Vagina (tissue), 2 donors: Measurements from ENCODE around the gene AACS. TPM values are rescaled to one million over a fixed set of nuclear protein-coding genes. Genes with fewer than 3 reads are reported as not detected.

Experiments used
- DNase-seq, 2 donors: peaks; one replicate each; pipeline ENCODE4 v3.0.0-alpha.2; 2017; ENCODE audit errors: extremely low spot score in 2 of 2
- H3K27ac ChIP-seq: fragments of 200-600 bp; sonication (generic); one replicate; pipeline ENCODE4 v1.5.1; 2019
- H3K27me3 ChIP-seq: fragments of 200-600 bp; sonication (generic); one replicate; pipeline ENCODE4 v1.5.1; 2019
- H3K36me3 ChIP-seq, 2 donors: fragments of 200-600 bp; sonication (generic); one replicate each; pipeline ENCODE4 v1.5.1; 2017 to 2019
- H3K4me1 ChIP-seq: fragments of 200-600 bp; sonication (generic); one replicate; pipeline ENCODE4 v1.5.1; 2019
- H3K4me3 ChIP-seq, 2 donors: fragments of 200-600 bp; sonication (generic); 1 replicate in 1 of 2; 2 replicates in 1 of 2; pipeline ENCODE4 v1.5.1; 2016 to 2019
- H3K9me3 ChIP-seq: fragments of 200-600 bp; sonication (generic); one replicate; pipeline ENCODE4 v1.5.1; 2019
- POLR2A ChIP-seq, 2 donors: fragments of 450-650 bp; IDR thresholded peaks; one replicate each; pipeline ENCODE4 v1.6.1; 2017; ENCODE audit warnings: antibody characterized with exemption in 2 of 2, mild to moderate bottlenecking in 2 of 2, moderate library complexity in 2 of 2
- POLR2AphosphoS5 ChIP-seq, 2 donors: sonication (generic); formaldehyde crosslinking; IDR thresholded peaks; one replicate each; pipeline ENCODE4 v1.9.0; 2017; ENCODE audit warnings: antibody characterized with exemption in 2 of 2, mild to moderate bottlenecking in 2 of 2, low read depth in 1 of 2; ENCODE audit not compliant: insufficient read depth in 1 of 2
- intact Hi-C: fragments of 100-400 bp; cut with DNase I; formaldehyde crosslinking; loops from one replicate; pipeline ENCODE4 v1.15.1; 2023
- total RNA-seq: library from RNA; depleted of rRNA; stranded (reverse); fragments of >200 nt; gene quantifications from one replicate; pipeline ENCODE4 v1.2.3, GENCODE V29; 2016
- TF ChIP-seq, protein P1 (sequence below), 3 experiments: fragments of 450-650 bp in 2 of 3; fragments of 200-600 bp in 1 of 3; sonication (generic) in 1 of 3; IDR thresholded peaks; one replicate each; pipeline ENCODE4 v1.5.1; 2017 to 2019; ENCODE audit warnings: antibody characterized with exemption in 3 of 3, mild to moderate bottlenecking in 2 of 3, moderate library complexity in 2 of 3

Gene AACS
- total RNA-seq, 1 donor from 2014 or later: 22.3 TPM

DNA sequence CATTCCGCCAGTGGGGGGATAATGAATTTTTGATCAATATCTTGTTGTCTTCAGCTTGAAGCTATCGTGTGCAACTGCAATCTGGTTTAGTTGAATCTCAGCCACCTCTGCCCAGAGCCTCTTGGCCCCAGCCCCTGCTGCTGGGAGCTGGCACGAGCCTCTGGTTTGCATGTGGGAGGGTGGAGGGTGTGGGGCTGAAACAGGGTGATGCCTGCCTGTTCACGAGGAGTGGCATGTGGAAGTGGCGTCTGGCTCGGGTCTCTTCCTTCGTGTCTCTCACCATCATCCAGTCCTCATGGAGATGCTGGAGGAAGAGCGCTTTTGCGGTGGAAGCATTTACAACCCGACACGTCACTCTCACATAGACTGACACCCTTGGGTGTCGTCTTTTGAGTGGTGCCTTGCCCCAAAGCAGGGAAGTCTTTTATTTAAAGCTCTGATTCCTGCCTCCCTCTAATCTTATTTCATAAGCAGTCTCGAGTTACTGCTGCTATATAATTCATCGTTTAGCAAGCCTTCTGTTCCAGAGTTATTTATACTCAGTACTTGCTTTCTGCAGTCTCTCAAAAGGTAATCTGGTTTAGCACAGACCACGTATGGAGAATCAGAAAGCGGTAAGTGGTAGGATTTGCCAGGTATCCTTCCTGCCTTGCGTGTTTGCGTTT lies 64.5 kb downstream of the AACS start:
- Histone ChIP-seq H3K9me3 (no peaks in the 10 kb centered on the region), H3K4me3 (no peak overlapping the region), H3K27ac (no peak overlapping the region), H3K4me1 (no peaks in the 10 kb centered on the region), H3K36me3 (no peaks in the 10 kb centered on the region), H3K27me3 (no peaks in the 10 kb centered on the region)
- TF ChIP-seq POLR2A (IDR thresholded peaks at IDR 0.05) (no peak), POLR2AphosphoS5 (IDR thresholded peaks at IDR 0.05; ENCODE audit: insufficient read depth in 1 of 2, low read depth in 1 of 2) (no peak)
- no peak for DNase-seq
- intact Hi-C loops: no loop called here

GRCh38 chr12:125131958-125132357 lies 66.7 kb downstream of the AACS start:
- Histone ChIP-seq H3K27me3 (no peaks in the 10 kb centered on the region), H3K9me3 (no peaks in the 10 kb centered on the region), H3K4me3 (no peak overlapping the region), H3K4me1 (no peaks in the 10 kb centered on the region), H3K36me3 (peaks cover 0 to 10% of the 10 kb centered on the region in 2 donors), H3K27ac (no peak overlapping the region)
- TF ChIP-seq POLR2A (IDR thresholded peaks at IDR 0.05) (no peak), POLR2AphosphoS5 (IDR thresholded peaks at IDR 0.05; ENCODE audit: insufficient read depth in 1 of 2, low read depth in 1 of 2) (no peak)
- TF ChIP-seq, protein P1, sequence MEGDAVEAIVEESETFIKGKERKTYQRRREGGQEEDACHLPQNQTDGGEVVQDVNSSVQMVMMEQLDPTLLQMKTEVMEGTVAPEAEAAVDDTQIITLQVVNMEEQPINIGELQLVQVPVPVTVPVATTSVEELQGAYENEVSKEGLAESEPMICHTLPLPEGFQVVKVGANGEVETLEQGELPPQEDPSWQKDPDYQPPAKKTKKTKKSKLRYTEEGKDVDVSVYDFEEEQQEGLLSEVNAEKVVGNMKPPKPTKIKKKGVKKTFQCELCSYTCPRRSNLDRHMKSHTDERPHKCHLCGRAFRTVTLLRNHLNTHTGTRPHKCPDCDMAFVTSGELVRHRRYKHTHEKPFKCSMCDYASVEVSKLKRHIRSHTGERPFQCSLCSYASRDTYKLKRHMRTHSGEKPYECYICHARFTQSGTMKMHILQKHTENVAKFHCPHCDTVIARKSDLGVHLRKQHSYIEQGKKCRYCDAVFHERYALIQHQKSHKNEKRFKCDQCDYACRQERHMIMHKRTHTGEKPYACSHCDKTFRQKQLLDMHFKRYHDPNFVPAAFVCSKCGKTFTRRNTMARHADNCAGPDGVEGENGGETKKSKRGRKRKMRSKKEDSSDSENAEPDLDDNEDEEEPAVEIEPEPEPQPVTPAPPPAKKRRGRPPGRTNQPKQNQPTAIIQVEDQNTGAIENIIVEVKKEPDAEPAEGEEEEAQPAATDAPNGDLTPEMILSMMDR (IDR thresholded peaks at IDR 0.05): no peak
- no peak for DNase-seq
- intact Hi-C loops: no loop called here

DNA sequence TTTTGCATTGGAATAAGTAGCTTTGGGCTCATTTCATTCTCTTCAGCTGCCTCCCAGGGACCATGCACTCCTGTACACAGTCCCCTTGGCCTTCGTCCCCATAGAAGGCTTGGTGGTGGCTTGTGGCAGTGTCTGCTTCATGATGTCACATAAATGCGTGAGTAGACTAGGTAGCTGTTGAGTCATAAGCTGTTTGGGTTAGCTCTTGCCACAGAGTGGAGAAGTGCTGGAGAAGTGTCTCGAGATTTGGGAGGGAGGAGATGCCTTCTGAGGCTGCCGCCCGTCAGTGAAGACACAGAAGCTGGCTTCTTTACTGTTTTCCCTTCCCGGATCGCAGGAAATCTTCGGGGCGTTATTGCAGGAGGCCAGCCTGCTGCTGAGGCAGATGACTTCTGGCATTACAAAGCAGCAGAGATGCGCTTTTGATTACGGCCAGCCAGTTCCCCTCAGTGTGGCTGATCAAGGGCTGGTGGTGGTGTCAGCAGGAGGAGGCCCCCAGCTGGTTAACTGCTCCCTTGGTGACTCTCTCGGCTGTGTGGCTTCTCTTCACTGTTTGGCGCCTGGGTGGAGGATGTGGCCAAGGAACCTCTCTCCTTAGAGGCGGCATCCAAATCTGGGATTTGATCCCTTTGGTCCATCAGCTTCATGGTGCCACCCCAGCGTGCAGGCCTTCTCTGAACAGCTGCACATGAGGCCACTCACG lies 67.6 kb downstream of the AACS start:
- H3K36me3 ChIP-seq: peaks cover 0 to 15% of the 10 kb centered on the region in 2 donors
- intact Hi-C loops: no loop called here

DNA sequence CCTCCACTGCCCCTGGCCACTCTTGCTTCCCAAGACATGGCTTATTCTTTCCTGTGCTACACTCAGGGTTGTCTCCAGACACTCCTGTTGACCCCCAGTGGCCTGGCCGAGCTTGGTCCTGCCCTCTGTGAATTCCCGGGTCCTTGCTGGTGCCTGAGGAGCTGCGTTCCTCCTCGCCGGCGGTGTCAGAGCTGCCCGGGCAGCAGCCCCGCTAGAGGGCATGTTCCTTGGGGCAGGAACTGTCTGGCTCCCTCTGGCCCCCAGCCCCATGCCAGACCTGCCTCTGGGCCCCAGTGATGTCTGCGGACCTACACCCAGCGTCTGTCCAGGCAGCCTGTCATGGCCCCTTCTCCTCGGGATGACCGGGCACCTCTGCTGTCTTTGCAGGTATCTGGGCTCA lies 68.4 kb downstream of the AACS start:
- Histone ChIP-seq H3K27ac (no peak overlapping the region), H3K4me1 (no peaks in the 10 kb centered on the region), H3K9me3 (no peaks in the 10 kb centered on the region), H3K4me3 (no peak overlapping the region), H3K36me3 (peaks cover 0 to 15% of the 10 kb centered on the region in 2 donors), H3K27me3 (no peaks in the 10 kb centered on the region)
- DNase-seq: no peak
- intact Hi-C loops: no loop called here
- TF ChIP-seq POLR2AphosphoS5 (IDR thresholded peaks at IDR 0.05; ENCODE audit: insufficient read depth in 1 of 2, low read depth in 1 of 2) (no peak), POLR2A (IDR thresholded peaks at IDR 0.05) (no peak)
- TF ChIP-seq, protein P1 (IDR thresholded peaks at IDR 0.05): no peak

More for the DNA sequence above, 67.6 kb downstream of the AACS start:
- TF ChIP-seq POLR2A (IDR thresholded peaks at IDR 0.05) (no peak), POLR2AphosphoS5 (IDR thresholded peaks at IDR 0.05; ENCODE audit: insufficient read depth in 1 of 2, low read depth in 1 of 2) (no peak)
- TF ChIP-seq, protein P1 (IDR thresholded peaks at IDR 0.05): no peak
- H3K27ac ChIP-seq: no peak overlapping the region
- H3K4me3 ChIP-seq: no peak overlapping the region
- no peaks in the 10 kb centered on the region for H3K27me3 ChIP-seq
- DNase-seq: no peak
- no peaks in the 10 kb centered on the region for H3K4me1 ChIP-seq
- no peaks in the 10 kb centered on the region for H3K9me3 ChIP-seq

DNA sequence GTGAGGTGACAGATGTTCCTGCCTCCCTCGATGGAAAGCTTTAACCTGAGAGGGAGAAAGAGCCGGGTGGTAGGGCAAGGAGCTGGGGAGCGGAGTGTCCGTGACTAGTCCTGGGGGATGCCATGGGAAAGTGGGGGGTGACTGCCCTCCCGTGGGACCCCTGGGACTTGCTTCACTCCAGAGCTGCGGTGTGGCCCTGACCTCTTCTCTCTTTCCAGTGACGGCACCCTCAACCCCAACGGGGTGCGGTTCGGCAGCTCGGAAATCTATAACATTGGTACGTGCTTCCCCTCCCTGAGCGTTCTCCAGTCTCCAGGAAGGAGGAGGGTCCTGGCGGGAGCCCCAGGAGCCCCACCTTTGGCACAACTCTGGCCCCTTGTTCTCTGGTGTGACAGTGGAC lies 69.3 kb downstream of the AACS start:
- TF ChIP-seq, protein P1 (IDR thresholded peaks at IDR 0.05): no peak
- no peak for TF ChIP-seq POLR2AphosphoS5 (IDR thresholded peaks at IDR 0.05; ENCODE audit: insufficient read depth in 1 of 2, low read depth in 1 of 2)
- TF ChIP-seq POLR2A (IDR thresholded peaks at IDR 0.05): no peak
- Histone ChIP-seq H3K27ac (no peak overlapping the region), H3K4me3 (no peak overlapping the region), H3K4me1 (no peaks in the 10 kb centered on the region), H3K27me3 (no peaks in the 10 kb centered on the region), H3K36me3 (peaks cover 0 to 15% of the 10 kb centered on the region in 2 donors), H3K9me3 (no peaks in the 10 kb centered on the region)
- no peak for DNase-seq
- intact Hi-C loops: no loop called here
